ENCODE measurements around the gene ACTR3. TPM values are rescaled to one million over a fixed set of nuclear protein-coding genes. Genes with fewer than 3 reads are reported as not detected.

The ACTR3 gene
- total and polyA plus RNA-seq, 4 donors: 35.5 to 260 (median 184) TPM

GRCh38 chr2:113915082-113915819 is 25.4 kb downstream of the ACTR3 start:
- TF ChIP-seq CTCF (IDR thresholded peaks at IDR 0.05; ENCODE audit: control extremely low read depth, extremely low read depth): no peak
- DNase-seq (no peak), ATAC-seq (ENCODE audit: insufficient read depth, low FRiP score) (no peak)
- H3K9me3 ChIP-seq (ENCODE audit: control insufficient read depth in 4 of 4, insufficient read depth in 3 of 4, low read length in 3 of 4): no peaks in the 10 kb centered on the region
- peaks cover 0 to 5% (median 0%) of the 10 kb centered on the region in 5 donors for H3K4me1 ChIP-seq (ENCODE audit: control insufficient read depth in 5 of 5, insufficient read depth in 5 of 5, low read length in 5 of 5)
- no peaks in the 10 kb centered on the region for H3K27me3 ChIP-seq (ENCODE audit: control insufficient read depth in 3 of 3, insufficient read depth in 3 of 3, low read length in 2 of 3)
- H3K4me3 ChIP-seq: no peak overlapping the region
- peaks cover 3 to 15% (median 6%) of the 10 kb centered on the region in 4 donors for H3K36me3 ChIP-seq (ENCODE audit: control insufficient read depth in 4 of 4, insufficient read depth in 4 of 4, low read length in 4 of 4)
- WGBS, 2 donors: 89 to 92% methylated on average over 10 of the region's 10 CpGs
- H3K27ac ChIP-seq (ENCODE audit: low read depth in 1 of 2, low read length in 1 of 2): no peak overlapping the region
- H3K9ac ChIP-seq (ENCODE audit: insufficient read depth in 1 of 2, low read length in 2 of 2): no peak overlapping the region

GRCh38 chr2:113918229-113918628 is 28.3 kb downstream of the ACTR3 start:
- no peak overlapping the region for H3K4me3 ChIP-seq
- H3K9me3 ChIP-seq (ENCODE audit: control insufficient read depth in 4 of 4, insufficient read depth in 3 of 4, low read length in 3 of 4): no peaks in the 10 kb centered on the region
- peaks cover 0 to 3% (median 0%) of the 10 kb centered on the region in 5 donors for H3K4me1 ChIP-seq (ENCODE audit: control insufficient read depth in 5 of 5, insufficient read depth in 5 of 5, low read length in 5 of 5)
- ATAC-seq (ENCODE audit: insufficient read depth, low FRiP score) (no peak), DNase-seq (no peak)
- TF ChIP-seq CTCF (IDR thresholded peaks at IDR 0.05; ENCODE audit: control extremely low read depth, extremely low read depth): no peak
- WGBS, 2 donors: 98 to 100% methylated on average over 1 of the region's 1 CpG
- H3K36me3 ChIP-seq (ENCODE audit: control insufficient read depth in 4 of 4, insufficient read depth in 4 of 4, low read length in 4 of 4): peaks cover 3 to 20% (median 8%) of the 10 kb centered on the region in 4 donors
- H3K27me3 ChIP-seq (ENCODE audit: control insufficient read depth in 3 of 3, insufficient read depth in 3 of 3, low read length in 2 of 3): no peaks in the 10 kb centered on the region
- no peak overlapping the region for H3K27ac ChIP-seq (ENCODE audit: low read depth in 1 of 2, low read length in 1 of 2)
- H3K9ac ChIP-seq (ENCODE audit: insufficient read depth in 1 of 2, low read length in 2 of 2): no peak overlapping the region

- ATAC-seq (ENCODE audit: insufficient read depth, low FRiP score): no peak
- Histone ChIP-seq H3K9ac (ENCODE audit: insufficient read depth in 1 of 2, low read length in 2 of 2) (no peak overlapping the region), H3K36me3 (ENCODE audit: control insufficient read depth in 4 of 4, insufficient read depth in 4 of 4, low read length in 4 of 4) (peaks cover 3 to 23% (median 7%) of the 10 kb centered on the region in 4 donors), H3K4me1 (ENCODE audit: control insufficient read depth in 5 of 5, insufficient read depth in 5 of 5, low read length in 5 of 5) (no peaks in the 10 kb centered on the region), H3K27me3 (ENCODE audit: control insufficient read depth in 3 of 3, insufficient read depth in 3 of 3, low read length in 2 of 3) (no peaks in the 10 kb centered on the region), H3K9me3 (ENCODE audit: control insufficient read depth in 4 of 4, insufficient read depth in 3 of 4, low read length in 3 of 4) (no peaks in the 10 kb centered on the region), H3K27ac (ENCODE audit: low read depth in 1 of 2, low read length in 1 of 2) (no peak overlapping the region), H3K4me3 (no peak overlapping the region)
- no peak for TF ChIP-seq CTCF (IDR thresholded peaks at IDR 0.05; ENCODE audit: control extremely low read depth, extremely low read depth)
- 83 to 87% methylated on average over 3 of the region's 3 CpGs for WGBS, 2 donors
- no peak for DNase-seq
Measured at GRCh38 chr2:113920996-113921395, 31.1 kb downstream of the ACTR3 start.

Measured in lung (tissue), 12 donors.